Ecto neural progenitor cell (in vitro differentiated cells): Measurements from ENCODE around the gene SIGLEC15.
A peak's percentile ranks its signal among the peaks of the same experiment; 100 is the strongest.

Experiments used
- DNase-seq: peaks from one replicate; pipeline ENCODE4 v3.0.0-alpha.2; 2018; ENCODE audit warnings: low spot score

The SIGLEC15 gene

GRCh38 chr18:45879681-45880655 lies 54.5 kb downstream of the SIGLEC15 start:
- DNase-seq = peak; percentile 85

- DNase-seq = no peak
Measured at GRCh38 chr18:45880876-45881558, 55.5 kb downstream of the SIGLEC15 start.

- DNase-seq = no peak
Measured at GRCh38 chr18:45887585-45887984, 62.1 kb downstream of the SIGLEC15 start.

- no peak for DNase-seq
Measured at GRCh38 chr18:45889419-45890064, 64.1 kb downstream of the SIGLEC15 start.

GRCh38 chr18:45890606-45891005 lies 65.1 kb downstream of the SIGLEC15 start:
- DNase-seq = no peak

- DNase-seq = no peak
Measured at GRCh38 chr18:45891806-45892205, 66.3 kb downstream of the SIGLEC15 start.
